HG03439 (cell line): ENCODE measurements around the gene AP1G2.

ENCODE experiments used
- ATAC-seq: cut with Tn5 transposase; IDR thresholded peaks from one replicate; pipeline ENCODE4 v1.9.1; 2021; ENCODE audit warnings: mild to moderate bottlenecking, moderate library complexity; ENCODE audit not compliant: unreplicated experiment

The AP1G2 gene

GRCh38 chr14:23571701-23572523 is 4.3 kb upstream of the AP1G2 start:
- no peak for ATAC-seq

- ATAC-seq, result no peak
These were observed 3.4 kb upstream of the AP1G2 start for GRCh38 chr14:23570806-23571483.

GRCh38 chr14:23569443-23570151 is 2.0 kb upstream of the AP1G2 start:
- ATAC-seq, result no peak

GRCh38 chr14:23568600-23569331 is 1.2 kb upstream of the AP1G2 start:
- no peak for ATAC-seq

GRCh38 chr14:23568021-23568599 is 519 bp upstream of the AP1G2 start:
- no peak for ATAC-seq

GRCh38 chr14:23566778-23567185 is 809 bp downstream of the AP1G2 start:
- ATAC-seq, result peak; percentile 12

GRCh38 chr14:23566112-23566777 is 1.3 kb downstream of the AP1G2 start:
- ATAC-seq, result no peak

- no peak for ATAC-seq
These were observed 2.0 kb downstream of the AP1G2 start for GRCh38 chr14:23565626-23566025.

- ATAC-seq, result no peak
These were observed 2.7 kb downstream of the AP1G2 start for GRCh38 chr14:23564876-23565275.

GRCh38 chr14:23564181-23564812 is 3.3 kb downstream of the AP1G2 start:
- ATAC-seq, result no peak

GRCh38 chr14:23563473-23564180 is 4.0 kb downstream of the AP1G2 start:
- no peak for ATAC-seq

- no peak for ATAC-seq
These were observed 4.6 kb downstream of the AP1G2 start for GRCh38 chr14:23562822-23563472.

GRCh38 chr14:23561873-23562821 is 5.4 kb downstream of the AP1G2 start:
- no peak for ATAC-seq

- ATAC-seq, result no peak
These were observed 6.3 kb downstream of the AP1G2 start for GRCh38 chr14:23561259-23561658.

GRCh38 chr14:23559926-23560520 is 7.6 kb downstream of the AP1G2 start:
- no peak for ATAC-seq

- ATAC-seq, result no peak
These were observed 8.3 kb downstream of the AP1G2 start for GRCh38 chr14:23559010-23559925.
